HL-60/S4 treated with phorbol 12-myristate 13-acetate at 8.2 ng/mL for 4 days and 3 days (cell line): ENCODE measurements around the gene KIAA2012.

Source experiments
- in situ Hi-C: fragments of 300-500 bp; cut with MboI; formaldehyde crosslinking; loops from 2 replicates; pipeline ENCODE4 v1.15.0; 2022; ENCODE audit warnings: low sequenced_read_pairs

KIAA2012 gene

DNA sequence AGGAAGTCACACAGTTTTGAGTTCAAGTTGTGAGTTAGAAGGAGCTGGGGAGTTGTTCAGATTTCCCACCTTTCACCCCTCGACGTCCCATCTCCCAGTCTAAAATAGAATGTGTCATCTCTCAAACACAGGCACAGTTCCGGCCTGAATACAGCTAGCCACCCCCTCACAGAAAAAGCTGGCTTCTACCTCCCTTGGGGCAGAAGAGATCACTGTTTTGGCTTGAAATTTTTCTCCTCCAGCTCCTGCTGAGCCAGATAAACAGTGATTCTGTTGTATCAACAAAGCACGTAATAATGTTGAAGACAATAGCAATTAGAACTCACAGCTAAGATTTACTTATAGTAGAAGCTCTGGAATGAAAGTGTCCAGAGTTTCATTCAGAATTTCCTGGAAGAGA lies 74.7 kb downstream of the KIAA2012 start:
- in situ Hi-C loops = no loop called here

DNA sequence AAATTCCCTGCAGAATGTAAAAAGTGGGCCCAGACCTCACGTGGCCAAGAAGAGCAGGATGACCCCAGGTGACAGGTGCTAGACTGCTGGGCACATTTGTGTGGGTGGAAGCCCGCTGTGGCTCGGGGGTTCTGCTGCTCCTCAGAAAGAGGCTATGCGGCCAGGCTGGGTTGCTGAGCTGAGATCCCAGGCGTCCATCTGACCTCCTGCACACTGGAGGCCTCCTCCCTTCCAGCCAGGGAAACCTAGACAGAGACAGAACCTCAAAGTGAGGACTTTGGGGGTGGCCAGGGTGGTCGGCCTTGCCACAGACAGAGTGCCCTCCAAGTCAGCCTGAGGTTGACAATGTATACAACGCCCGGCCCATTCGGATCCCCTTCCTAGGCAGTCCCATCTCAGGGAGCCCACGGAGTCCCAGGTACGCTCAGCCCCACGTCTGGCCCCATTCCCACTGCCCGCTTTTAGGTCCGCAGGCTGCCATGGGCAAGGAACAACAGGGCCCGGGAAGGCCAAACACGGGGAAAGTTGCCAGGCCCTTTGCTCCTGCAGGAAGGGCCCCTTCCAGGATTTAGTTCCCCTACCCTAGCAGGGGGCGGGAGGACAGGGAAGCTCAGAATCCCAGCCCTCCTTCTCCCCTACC lies 75.6 kb downstream of the KIAA2012 start:
- in situ Hi-C loops = no loop called here

DNA sequence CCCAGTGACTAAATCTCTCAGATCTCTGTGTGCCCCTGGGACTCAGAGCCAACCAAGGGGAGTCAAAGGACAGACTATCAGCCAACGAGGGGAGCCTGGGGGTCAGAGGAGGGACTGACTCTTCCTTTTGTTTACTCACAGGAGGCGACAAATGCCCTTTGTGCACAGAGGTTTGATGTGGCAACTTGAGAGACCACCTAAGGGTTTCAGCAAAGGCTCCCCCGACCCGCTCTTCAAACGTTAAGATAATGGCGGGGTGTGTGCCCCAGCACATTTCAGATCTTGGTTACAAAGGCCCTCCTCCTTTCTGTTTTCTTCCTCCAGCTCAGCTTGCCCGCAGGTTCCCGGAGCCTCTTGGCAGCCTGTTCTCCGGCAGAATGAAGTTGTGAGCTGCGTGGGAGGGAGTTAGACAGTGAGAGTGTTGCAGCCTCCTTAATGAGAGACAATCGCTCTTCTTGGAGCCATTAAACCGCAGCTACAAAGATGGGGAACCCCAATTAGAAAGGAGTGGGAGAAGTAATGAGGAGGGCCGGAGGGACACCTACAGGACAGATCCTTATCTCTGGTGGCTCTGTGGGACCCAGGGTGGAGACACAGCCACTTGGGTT lies 76.2 kb downstream of the KIAA2012 start:
- in situ Hi-C loops = no loop called here

DNA sequence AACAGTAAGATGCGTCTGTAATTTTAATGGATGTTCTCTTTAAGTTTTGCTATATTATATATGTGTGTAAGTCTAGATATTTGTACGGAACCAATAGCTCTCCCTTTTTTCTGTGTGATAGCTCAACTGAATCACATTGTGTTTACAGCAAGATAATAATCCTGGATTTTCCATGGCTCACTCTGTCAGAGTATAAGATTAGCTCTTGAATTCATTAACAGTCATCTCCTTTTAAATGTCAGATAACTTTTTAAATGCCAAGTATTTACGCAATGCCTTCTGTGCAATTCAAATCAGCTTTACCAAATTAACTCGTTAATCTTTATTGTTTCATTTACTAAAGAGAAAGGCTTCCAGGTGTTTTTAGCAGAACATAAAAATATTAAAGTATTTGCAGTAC lies 76.9 kb downstream of the KIAA2012 start:
- in situ Hi-C loops = no loop called here

DNA sequence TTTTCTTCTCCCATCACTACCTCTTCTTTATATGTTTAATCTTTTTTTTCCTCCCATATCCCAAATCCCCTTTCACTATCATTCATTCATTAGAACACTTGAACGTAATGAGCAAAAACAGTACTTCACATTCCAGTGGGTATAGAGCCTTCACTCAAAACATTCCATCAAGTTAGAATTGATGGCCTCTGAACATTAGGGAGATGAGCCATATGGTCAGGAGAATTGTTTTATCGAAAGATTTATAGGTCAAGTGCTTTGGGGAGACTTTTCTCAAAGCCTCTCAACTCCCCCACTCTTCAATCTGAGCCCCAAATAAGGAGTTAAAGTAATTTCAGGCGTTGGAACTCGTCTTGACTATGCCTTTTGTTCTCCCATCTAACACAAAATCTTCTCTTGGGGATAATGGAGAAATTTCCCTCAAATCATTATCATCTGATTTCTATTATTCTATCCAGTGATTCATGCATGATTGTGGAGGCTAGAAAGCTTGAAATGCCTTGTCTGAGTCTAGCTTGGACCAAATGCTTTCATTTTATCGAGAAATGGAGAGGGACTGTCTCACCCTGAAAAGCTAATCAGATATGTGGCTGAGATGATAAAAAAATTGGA lies 79.2 kb downstream of the KIAA2012 start:
- in situ Hi-C loops = no loop called here

DNA sequence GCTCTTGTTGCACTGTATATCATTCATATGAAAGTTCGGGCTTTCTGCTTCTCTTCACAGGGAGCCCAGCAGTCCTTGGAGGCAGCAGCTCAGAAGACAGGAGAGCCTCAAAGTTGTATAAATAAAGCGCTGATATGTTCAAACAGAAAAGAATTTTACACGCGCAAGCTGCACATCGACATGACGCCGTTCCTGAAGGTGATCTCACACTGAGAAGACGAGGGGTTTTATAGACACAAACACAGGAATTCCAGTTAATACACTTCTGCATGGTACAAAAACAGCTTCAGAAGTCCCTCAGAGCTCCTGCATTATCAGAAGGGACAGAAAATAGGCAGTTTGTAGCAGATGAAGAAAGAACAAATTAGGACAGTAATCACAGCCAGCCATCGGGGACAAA lies 81.6 kb downstream of the KIAA2012 start:
- in situ Hi-C loops = no loop called here

DNA sequence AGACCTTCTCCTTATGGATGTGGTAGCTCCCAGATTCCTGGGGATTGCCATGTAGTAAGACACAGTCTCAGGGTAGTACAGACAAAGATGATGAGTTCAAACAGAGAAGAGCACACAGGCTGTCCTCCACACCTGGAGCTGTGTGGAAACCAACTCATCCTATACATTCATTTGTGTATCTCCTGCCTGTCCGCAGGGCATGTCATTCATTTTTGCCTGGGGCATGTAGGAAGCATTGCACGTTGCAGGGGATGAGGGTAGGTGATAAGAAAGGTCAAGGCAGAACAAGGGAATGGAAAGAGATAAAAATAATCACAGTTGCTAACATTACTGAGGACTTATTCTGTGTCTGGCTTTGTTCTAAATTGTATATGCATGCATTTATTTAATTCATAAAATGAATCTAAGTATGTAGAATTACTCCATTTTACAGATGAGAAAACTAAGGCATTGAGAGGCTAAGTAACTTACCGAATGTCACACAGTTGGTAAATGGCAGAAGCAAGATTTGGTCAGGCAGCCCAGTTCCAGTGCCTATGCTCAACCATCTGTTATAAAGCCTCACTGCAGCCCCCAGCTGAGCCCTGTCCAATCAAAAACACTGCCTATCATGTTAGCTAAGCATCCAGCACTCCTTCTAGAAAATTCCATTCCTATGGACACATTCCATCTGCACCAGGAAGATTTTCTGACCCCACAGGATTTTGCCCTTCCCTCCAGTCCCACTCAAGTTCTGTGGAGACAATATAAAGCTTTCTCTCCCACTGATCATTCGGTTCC lies 84.3 kb downstream of the KIAA2012 start:
- in situ Hi-C loops = no loop called here

DNA sequence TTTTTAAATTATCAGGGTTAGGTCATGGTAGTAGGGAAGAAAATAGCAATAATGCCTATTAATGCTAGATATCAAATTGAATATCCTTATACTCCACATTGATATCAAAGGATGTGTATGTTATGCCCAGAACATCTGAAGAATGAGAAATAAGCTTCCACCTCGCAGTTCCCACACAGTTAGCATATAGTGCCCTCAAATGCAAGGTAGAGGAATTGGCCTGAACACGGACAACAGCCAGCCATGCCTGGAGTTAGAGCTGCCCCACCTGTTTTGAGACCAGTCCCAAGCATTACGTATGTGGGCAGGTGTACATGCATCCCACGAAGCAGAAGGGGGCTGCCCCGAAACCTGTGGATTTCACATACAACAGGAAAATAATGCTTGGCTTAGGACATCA lies 85.7 kb downstream of the KIAA2012 start:
- in situ Hi-C loops = no loop called here

DNA sequence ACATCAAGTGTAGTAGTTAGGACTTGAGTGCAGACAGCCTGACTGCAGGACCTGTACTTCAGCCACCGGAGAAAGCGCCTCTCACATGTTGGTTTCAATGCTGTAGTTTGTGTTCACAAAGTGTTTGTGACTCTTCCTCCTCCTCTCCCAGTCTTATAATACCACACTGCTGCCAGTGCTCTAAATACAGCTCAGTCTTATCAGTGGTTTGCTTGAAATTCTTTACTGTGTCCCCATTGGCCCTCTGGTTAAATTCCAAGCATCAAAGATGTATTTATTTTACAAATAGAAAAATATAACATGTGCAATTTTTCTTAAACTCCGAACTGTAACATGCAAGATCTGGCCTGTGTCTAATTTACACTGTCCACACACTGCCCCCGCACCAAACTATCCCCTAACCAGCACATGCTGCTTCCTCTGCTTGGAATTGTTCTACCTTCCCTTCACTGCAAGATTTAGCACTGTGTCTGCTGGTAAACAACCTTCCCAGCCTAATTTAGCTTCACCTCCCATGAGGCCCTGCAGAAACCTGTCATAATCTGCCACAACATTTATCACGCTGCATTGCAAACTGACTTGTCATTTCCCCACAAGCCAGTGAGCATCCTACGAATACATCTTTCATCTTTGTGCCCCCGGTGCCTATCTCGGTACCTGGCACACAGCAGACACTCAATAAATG lies 88.2 kb downstream of the KIAA2012 start:
- in situ Hi-C loops = loop anchor here (5.0 kb wide), 1 partner anchor 69 kb away; no protein-coding TSS in a partner anchor

DNA sequence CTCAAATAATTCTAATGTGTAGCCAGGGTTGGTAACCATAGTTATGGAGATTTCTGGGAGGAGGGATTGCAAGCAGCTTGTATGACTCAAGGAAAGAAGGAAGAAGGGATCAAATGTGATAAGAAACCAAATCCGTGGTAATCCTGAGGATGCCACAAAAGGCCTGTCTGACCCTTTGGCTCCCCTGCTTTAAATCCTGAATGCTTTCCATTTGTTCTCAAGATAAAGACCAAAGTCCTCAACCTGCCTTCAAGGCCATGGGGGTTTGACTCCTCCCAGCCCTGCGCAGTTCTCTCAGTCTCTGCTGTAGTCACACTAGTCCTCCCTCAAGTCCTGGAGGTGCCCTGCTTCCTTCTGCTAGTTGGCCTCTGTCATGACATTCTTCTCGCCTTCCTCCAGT lies 91.4 kb downstream of the KIAA2012 start:
- in situ Hi-C loops = loop anchor here (5.0 kb wide), 1 partner anchor 72 kb away; no protein-coding TSS in a partner anchor

DNA sequence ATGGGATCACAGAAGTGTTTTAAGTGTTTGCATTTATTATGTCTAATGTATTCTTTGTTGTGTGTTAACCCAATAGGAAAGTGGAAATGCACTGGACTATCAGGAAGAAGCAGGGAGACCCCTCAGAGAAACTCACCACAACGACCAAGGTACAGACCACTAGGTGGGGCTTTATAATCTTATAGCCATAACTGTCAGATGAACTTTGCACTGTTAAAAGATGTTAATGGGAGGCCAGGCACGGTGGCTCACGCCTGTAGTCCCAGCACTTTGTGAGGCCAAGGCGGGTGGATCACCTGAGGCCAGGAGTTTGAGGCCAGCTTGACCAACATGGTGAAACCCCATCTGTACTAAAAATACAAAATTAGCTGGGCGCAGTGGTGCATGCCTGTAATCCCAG lies 92.2 kb downstream of the KIAA2012 start:
- in situ Hi-C loops = no loop called here

DNA sequence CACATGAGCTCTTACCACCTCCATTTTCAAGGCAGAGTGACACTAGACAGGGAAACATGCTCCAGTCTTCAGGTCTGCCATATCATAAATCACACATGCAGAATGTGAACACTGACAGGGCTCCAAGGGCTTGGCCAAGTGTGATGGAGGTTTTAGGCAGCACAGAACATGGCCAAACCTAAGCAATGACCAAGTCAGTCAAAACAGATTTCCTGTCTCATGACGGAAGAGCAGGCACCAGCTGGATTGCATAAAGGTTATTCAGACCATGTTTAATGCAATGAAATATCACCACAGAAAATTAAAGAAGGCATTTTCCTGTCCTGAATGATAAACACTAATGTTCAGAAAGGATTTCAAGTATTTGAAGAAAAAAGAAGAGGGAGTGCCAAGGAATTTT lies 92.9 kb downstream of the KIAA2012 start:
- in situ Hi-C loops = no loop called here

DNA sequence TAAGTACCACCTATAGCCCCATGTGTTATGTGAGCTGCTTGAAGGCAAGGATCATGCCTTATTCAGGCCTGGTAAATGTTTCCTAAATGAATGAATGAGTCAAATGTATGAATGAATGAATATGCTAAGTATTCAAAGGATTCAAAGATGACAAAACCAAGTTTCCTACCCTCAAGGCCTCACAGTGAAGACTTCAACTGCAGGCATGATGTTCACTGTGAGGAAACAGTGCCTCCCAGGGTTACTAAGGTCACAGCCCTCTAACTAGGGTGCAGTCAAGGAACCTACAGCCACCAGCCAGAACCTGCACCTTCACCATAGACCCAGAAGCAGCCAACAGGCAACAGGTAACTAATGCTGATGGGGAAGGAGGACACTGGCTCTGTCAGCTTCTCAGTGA lies 96.1 kb downstream of the KIAA2012 start:
- in situ Hi-C loops = no loop called here

DNA sequence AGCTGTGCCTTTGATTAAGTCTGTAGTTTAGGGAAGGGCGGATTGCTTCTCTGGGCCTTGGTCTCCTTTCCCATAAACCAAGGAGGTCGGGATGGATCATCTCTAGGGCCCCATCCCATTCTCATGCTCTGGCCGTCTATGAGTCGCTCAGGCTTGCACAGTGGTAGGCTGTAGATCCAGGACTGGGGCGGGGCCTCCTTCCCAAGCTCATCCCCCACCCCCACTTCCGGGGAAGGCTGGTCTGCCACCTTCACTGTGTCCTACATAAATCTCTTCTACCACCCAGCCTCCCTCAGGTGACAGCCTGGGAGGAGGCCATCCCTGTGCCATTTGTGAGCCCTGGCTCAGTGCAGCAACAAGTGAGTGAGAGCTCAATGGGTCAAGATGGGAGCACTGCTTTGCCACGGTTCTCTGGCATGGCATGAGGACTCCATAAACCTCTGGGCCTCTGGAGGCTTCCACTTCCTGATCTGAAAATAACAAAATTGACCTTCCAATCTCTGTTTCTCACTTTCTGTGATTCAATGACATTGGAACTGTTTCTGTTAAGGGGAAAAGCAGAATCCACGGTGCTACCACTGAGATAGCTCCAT lies 96.9 kb downstream of the KIAA2012 start:
- in situ Hi-C loops = loop anchor here (10.0 kb wide), 1 partner anchor 315 kb away; no protein-coding TSS in a partner anchor

DNA sequence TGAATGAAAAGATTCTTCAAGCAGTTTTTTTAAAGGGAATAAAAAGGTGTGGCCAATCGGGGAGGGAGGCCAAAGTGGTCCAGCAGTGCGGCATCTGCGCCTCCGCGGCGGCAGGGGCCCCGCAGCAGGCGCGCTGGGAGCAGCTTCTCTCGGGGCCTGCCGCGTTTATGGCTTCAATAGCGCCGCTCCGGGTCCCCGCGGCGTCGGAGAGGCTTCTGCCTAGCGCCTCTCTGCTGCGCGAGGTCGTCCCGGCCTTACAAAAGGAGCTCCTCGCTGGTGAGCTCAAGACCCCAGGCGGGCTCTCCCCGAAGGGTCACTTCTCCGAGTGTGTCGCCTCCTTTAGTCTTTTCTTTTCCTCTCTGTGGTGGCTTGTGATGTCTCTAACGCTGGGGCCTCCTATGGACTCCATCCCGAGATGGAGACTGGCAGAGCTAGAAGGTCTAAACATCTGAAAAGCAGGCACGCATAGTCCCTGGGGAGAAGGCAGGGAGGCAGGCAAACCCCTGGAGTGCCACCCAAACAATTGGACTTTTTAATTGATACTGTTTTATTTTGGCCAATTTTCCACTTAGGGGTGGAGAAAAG lies 98.3 kb downstream of the KIAA2012 start:
- in situ Hi-C loops = loop anchor here (10.0 kb wide), 1 partner anchor 317 kb away; no protein-coding TSS in a partner anchor

DNA sequence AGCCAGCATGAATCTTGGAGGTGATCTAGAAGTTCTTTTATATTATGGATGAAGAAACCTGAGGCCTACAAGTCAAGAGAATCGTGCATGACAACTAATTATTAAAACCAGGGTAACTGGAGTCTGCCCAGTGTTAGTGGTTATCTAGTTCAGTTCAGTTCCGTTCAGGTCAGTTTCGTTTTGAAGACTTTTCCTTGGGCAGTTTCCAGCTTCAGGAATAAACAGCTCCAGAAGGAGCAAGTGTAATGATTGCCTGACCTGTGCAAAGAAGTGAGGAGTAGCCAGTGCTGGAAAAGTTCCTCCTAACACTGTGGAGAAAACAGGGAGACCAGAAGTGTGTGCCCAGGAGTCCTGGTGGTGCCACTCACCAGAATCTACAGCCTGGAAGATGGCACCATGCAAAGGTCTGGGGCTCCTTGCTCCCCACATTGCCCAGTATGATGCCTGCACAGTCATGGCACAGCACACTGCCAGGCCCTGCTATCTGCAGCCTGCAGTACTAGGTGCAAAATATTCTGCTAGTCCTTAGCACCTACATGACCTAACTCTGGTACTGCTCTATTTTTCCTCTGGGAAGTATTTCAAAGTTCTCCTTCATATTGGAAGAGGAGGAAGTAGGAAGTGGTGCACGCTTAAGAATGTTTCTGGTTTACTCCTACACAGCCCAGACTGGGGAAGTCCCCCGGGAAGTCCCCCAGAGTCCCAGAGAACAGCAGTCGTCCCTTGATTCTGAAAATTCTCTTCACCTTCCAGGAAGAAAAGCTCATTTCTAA lies 99.6 kb downstream of the KIAA2012 start:
- in situ Hi-C loops = loop anchor here (10.0 kb wide), 1 partner anchor 318 kb away; no protein-coding TSS in a partner anchor

DNA sequence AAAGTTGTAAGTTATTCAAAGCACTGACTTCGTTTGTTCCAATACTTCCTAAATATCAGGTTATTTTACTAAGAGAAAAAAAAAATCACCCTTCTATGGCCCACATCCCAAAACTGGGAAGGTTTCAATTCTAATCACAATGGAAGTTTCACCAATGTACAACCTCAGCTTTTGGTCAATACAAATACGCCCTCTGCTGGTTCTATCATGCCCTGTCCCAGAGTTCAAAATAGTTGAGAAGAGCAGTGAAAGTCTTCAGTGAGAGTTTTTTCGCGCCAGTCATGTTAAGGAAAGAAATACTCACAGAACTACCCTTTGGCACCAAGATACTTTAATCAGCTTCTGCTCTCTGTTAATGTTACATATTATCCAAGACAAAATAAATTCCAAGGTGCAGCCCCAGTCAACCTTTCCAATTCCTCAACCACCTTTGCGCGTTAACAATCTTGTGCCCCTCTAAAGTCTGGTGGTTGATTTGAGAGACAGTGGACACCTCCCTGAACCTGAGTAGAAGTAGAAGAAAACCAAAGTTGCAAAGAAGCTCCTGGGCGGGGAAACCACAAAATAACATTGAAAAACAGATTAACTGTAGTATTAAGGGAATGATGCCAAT lies 105.4 kb downstream of the KIAA2012 start:
- in situ Hi-C loops = loop anchor here (10.0 to 25.0 kb wide), 2 partner anchors 324 to 391 kb away; partner anchors contain the start of gene ALS2

DNA sequence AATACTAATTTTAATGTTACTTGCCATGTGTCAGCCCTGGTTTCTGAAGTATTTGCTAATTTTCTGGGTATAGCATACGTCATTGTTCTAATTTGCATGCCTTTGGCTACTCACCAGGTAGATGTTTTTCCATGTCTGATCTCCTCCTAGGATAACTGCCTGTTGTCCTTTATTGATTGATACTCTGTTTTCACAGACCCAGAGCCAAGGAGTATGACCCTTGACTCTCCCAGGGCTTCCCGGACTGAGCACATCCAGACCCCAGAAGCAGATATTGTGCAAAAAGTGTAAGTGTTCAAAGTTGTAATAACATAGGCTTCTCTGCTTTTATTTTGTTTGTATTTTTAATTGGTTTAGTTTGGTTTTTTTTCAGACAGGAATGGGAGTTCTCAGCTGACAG lies 111.5 kb downstream of the KIAA2012 start:
- in situ Hi-C loops = loop anchor here (25.0 kb wide), 1 partner anchor 397 kb away; the partner anchor contains the start of gene ALS2

DNA sequence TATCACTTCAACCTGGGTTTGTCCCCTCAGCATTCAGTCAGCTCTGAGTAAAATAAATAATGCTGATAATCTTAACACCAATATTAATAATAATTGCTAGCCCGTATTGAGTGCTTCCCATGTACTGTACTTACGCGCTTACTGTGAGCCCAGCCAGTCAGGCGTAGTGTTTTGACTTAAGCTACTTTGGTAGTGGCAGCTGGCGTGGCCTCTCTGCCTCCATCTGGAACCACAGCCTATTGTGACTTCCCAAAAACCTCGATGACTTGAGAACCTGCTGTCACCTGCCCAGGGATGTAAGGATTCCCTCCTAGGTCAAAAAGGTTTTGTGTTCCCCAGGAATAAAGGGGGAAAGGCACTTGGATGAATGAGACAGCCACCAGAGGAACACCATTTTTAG lies 112.1 kb downstream of the KIAA2012 start:
- in situ Hi-C loops = loop anchor here (25.0 kb wide), 1 partner anchor 398 kb away; the partner anchor contains the start of gene ALS2
